GM12878 (cell line): Measurements from ENCODE around the gene OR14I1.

Experiments used
- ASH2L ChIP-seq: fragments of 300-600, 200-600 bp; sonication (generic); IDR thresholded peaks from 2 replicates; pipeline ENCODE4 v1.6.1; 2017; ENCODE audit warnings: low read depth, mild to moderate bottlenecking, borderline replicate concordance
- CTCF ChIP-seq, 3 experiments: IDR thresholded peaks in 2 of 3; conservative IDR thresholded peaks in 1 of 3; 2 replicates each; pipeline ENCODE4 v1.5.1; 2011; ENCODE audit warnings: low read depth in 3 of 3, low read length in 3 of 3, mild to moderate bottlenecking in 3 of 3, control low read depth in 2 of 3, moderate library complexity in 2 of 3, inconsistent platforms in 1 of 3, mixed read lengths in 1 of 3; ENCODE audit not compliant: control insufficient read depth in 2 of 3, insufficient read depth in 1 of 3; ENCODE audit errors: extremely low read depth in 1 of 3
- HSF1 ChIP-seq: fragments of 150-350 bp; IDR thresholded peaks from 2 replicates; pipeline ENCODE4 v1.6.1; 2014; ENCODE audit warnings: mild to moderate bottlenecking, low read depth, low read length
- KDM1A ChIP-seq: fragments of 200-600 bp; sonication (generic); IDR thresholded peaks from 2 replicates; pipeline ENCODE4 v1.6.1; 2016; ENCODE audit warnings: borderline replicate concordance
- PAX8 ChIP-seq: fragments of 450-650 bp; IDR thresholded peaks from 2 replicates; pipeline ENCODE4 v1.6.1; 2017; ENCODE audit warnings: mild to moderate bottlenecking, moderate library complexity
- POLR2A ChIP-seq: IDR thresholded peaks from 2 replicates; pipeline ENCODE4 v1.6.1; 2011; ENCODE audit warnings: low read depth, mild to moderate bottlenecking, low read length
- SMC3 ChIP-seq: IDR thresholded peaks from 2 replicates; pipeline ENCODE4 v1.6.1; 2011; ENCODE audit warnings: low read length, improper control_type of control experiment, borderline replicate concordance
- TAF1 ChIP-seq: IDR thresholded peaks from 2 replicates; pipeline ENCODE4 v1.6.1; 2011; ENCODE audit warnings: mild to moderate bottlenecking, low read depth, low read length, borderline replicate concordance
- YY1 ChIP-seq: IDR thresholded peaks from 2 replicates; pipeline ENCODE4 v1.6.1; 2011; ENCODE audit warnings: low read depth, mild to moderate bottlenecking, low read length
- TF ChIP-seq, protein P1 (sequence below): fragments of 450-650 bp; IDR thresholded peaks from 2 replicates; pipeline ENCODE4 v1.6.1; 2016; ENCODE audit warnings: mild to moderate bottlenecking
- TF ChIP-seq, protein P2 (sequence below): fragments of 150-350 bp; IDR thresholded peaks from 2 replicates; pipeline ENCODE4 v1.6.1; 2016; ENCODE audit warnings: low read depth, low read length

GRCh38 chr1:248748211-248748610 is 45.6 kb upstream of the OR14I1 start:
- TF ChIP-seq PAX8, result no peak
- TF ChIP-seq KDM1A, result no peak
- TF ChIP-seq TAF1, result no peak
- no peak for TF ChIP-seq YY1
- TF ChIP-seq ASH2L, result no peak
- TF ChIP-seq CTCF (IDR thresholded peaks at IDR 0.05 in 2 of 3, conservative IDR thresholded peaks at IDR 0.05 in 1 of 3; ENCODE audit: control insufficient read depth in 2 of 3, extremely low read depth in 1 of 3, insufficient read depth in 1 of 3, low read depth in 3 of 3, low read length in 3 of 3), result no peak
- TF ChIP-seq HSF1, result no peak
- TF ChIP-seq, protein P1, sequence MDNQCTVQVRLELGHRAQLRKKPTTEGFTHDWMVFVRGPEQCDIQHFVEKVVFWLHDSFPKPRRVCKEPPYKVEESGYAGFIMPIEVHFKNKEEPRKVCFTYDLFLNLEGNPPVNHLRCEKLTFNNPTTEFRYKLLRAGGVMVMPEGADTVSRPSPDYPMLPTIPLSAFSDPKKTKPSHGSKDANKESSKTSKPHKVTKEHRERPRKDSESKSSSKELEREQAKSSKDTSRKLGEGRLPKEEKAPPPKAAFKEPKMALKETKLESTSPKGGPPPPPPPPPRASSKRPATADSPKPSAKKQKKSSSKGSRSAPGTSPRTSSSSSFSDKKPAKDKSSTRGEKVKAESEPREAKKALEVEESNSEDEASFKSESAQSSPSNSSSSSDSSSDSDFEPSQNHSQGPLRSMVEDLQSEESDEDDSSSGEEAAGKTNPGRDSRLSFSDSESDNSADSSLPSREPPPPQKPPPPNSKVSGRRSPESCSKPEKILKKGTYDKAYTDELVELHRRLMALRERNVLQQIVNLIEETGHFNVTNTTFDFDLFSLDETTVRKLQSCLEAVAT, result no peak
- TF ChIP-seq, protein P2, sequence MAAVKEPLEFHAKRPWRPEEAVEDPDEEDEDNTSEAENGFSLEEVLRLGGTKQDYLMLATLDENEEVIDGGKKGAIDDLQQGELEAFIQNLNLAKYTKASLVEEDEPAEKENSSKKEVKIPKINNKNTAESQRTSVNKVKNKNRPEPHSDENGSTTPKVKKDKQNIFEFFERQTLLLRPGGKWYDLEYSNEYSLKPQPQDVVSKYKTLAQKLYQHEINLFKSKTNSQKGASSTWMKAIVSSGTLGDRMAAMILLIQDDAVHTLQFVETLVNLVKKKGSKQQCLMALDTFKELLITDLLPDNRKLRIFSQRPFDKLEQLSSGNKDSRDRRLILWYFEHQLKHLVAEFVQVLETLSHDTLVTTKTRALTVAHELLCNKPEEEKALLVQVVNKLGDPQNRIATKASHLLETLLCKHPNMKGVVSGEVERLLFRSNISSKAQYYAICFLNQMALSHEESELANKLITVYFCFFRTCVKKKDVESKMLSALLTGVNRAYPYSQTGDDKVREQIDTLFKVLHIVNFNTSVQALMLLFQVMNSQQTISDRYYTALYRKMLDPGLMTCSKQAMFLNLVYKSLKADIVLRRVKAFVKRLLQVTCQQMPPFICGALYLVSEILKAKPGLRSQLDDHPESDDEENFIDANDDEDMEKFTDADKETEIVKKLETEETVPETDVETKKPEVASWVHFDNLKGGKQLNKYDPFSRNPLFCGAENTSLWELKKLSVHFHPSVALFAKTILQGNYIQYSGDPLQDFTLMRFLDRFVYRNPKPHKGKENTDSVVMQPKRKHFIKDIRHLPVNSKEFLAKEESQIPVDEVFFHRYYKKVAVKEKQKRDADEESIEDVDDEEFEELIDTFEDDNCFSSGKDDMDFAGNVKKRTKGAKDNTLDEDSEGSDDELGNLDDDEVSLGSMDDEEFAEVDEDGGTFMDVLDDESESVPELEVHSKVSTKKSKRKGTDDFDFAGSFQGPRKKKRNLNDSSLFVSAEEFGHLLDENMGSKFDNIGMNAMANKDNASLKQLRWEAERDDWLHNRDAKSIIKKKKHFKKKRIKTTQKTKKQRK, result no peak
- no peak for TF ChIP-seq POLR2A
- TF ChIP-seq SMC3, result no peak
